Type B pancreatic cell (in vitro differentiated cells): ENCODE results near the gene GRID2. TPM values are rescaled to one million over a fixed set of nuclear protein-coding genes. Genes with fewer than 3 reads are reported as not detected.

Experiments
- DNase-seq: peaks from one replicate; pipeline ENCODE4 v3.0.0; 2021; ENCODE audit warnings: mixed read lengths; ENCODE audit not compliant: unreplicated experiment; ENCODE audit errors: extremely low spot score
- H3K27ac Mint-ChIP-seq: 2 replicates; pipeline ENCODE4 v1.8.0; 2021; ENCODE audit warnings: mild to moderate bottlenecking, mixed read lengths
- H3K27me3 Mint-ChIP-seq: 2 replicates; pipeline ENCODE4 v1.8.0; 2021; ENCODE audit warnings: mixed read lengths
- H3K36me3 Mint-ChIP-seq: 2 replicates; pipeline ENCODE4 v1.8.0; 2021; ENCODE audit warnings: mixed read lengths
- H3K4me1 Mint-ChIP-seq: one replicate; pipeline ENCODE4 v1.8.0; 2021; ENCODE audit warnings: mixed read lengths; ENCODE audit not compliant: unreplicated experiment
- H3K4me3 Mint-ChIP-seq: 2 replicates; pipeline ENCODE4 v1.8.0; 2021; ENCODE audit warnings: mild to moderate bottlenecking, mixed read lengths
- H3K9me3 Mint-ChIP-seq: 2 replicates; pipeline ENCODE4 v1.8.0; 2021; ENCODE audit warnings: mixed read lengths
- CTCF ChIP-seq: fragments of 200-600 bp; sonication (generic); conservative IDR thresholded peaks from 2 replicates; pipeline ENCODE4 v1.5.0; 2021; ENCODE audit warnings: antibody characterized with exemption, mild to moderate bottlenecking
- total RNA-seq: library from RNA; stranded (reverse); gene quantifications from 2 replicates; pipeline ENCODE4 v1.2.1, GENCODE V29; 2021; ENCODE audit warnings: low replicate concordance

Gene GRID2
- total RNA-seq, 1 donor from 2014 or later = 1.7 TPM

DNA sequence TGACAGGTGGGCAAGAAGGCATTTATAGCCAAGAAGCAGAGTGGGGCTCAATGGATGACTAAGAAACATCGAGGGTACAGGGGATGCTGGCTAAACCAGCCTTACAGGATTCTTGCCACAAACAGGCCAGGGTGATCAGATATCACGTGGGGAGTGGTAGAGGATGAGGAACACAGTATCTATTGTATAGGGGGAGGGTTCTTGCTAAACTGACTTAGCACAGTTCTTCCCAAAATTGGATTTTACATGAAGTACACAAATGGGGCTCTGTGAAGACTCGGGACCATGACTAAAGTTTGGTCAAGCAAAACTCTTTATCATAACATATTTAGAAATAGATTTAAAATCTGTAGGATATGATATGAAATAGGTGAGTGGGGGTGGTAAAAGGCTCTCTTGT, 1380.8 kb downstream of the GRID2 start:
- no peak for TF ChIP-seq CTCF
- H3K36me3 Mint-ChIP-seq = no peaks in the 10 kb centered on the region
- H3K4me3 Mint-ChIP-seq = no peak overlapping the region
- DNase-seq = no peak
- peak overlapping the region; percentile 10 for H3K27ac Mint-ChIP-seq
- H3K4me1 Mint-ChIP-seq = no peaks in the 10 kb centered on the region
- H3K9me3 Mint-ChIP-seq = no peaks in the 10 kb centered on the region
- no peaks in the 10 kb centered on the region for H3K27me3 Mint-ChIP-seq

GRCh38 chr4:93687304-93687703, 1383.5 kb downstream of the GRID2 start:
- Mint-ChIP-seq H3K27me3 (no peaks in the 10 kb centered on the region), H3K27ac (no peak overlapping the region), H3K9me3 (no peaks in the 10 kb centered on the region), H3K4me1 (no peaks in the 10 kb centered on the region), H3K4me3 (no peak overlapping the region), H3K36me3 (no peaks in the 10 kb centered on the region)
- TF ChIP-seq CTCF = no peak
- no peak for DNase-seq

- Mint-ChIP-seq H3K27ac (no peak overlapping the region), H3K9me3 (no peaks in the 10 kb centered on the region), H3K4me1 (no peaks in the 10 kb centered on the region), H3K36me3 (no peaks in the 10 kb centered on the region), H3K4me3 (no peak overlapping the region), H3K27me3 (no peaks in the 10 kb centered on the region)
- TF ChIP-seq CTCF = no peak
- no peak for DNase-seq
These were observed 1385.2 kb downstream of the GRID2 start for GRCh38 chr4:93688978-93689377.

GRCh38 chr4:93693141-93693540, 1389.4 kb downstream of the GRID2 start:
- Mint-ChIP-seq H3K36me3 (no peaks in the 10 kb centered on the region), H3K4me1 (no peaks in the 10 kb centered on the region), H3K9me3 (no peaks in the 10 kb centered on the region), H3K27me3 (no peaks in the 10 kb centered on the region), H3K4me3 (no peak overlapping the region), H3K27ac (no peak overlapping the region)
- no peak for TF ChIP-seq CTCF
- no peak for DNase-seq

DNA sequence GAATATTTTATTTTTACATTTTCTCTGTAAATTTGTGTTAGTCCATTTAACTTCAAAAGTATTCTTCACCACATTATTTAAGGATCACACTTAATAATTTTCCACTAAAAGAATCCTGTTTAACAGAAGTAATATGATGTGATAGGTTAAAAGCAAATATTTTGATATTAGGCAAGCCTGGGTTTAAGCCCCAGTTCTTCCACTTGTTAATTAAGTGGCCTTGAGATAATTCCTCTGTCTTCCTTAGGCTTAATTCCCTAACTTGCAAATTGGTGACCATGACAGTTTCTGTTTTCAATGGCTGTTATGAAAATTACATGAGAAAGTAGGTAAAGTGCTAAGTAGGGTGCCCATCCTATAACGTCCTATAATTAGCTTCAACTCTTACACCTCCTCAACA, 1394.9 kb downstream of the GRID2 start:
- Mint-ChIP-seq H3K27me3 (no peaks in the 10 kb centered on the region), H3K9me3 (no peaks in the 10 kb centered on the region), H3K36me3 (no peaks in the 10 kb centered on the region), H3K4me3 (no peak overlapping the region), H3K4me1 (no peaks in the 10 kb centered on the region), H3K27ac (no peak overlapping the region)
- no peak for TF ChIP-seq CTCF
- no peak for DNase-seq

DNA sequence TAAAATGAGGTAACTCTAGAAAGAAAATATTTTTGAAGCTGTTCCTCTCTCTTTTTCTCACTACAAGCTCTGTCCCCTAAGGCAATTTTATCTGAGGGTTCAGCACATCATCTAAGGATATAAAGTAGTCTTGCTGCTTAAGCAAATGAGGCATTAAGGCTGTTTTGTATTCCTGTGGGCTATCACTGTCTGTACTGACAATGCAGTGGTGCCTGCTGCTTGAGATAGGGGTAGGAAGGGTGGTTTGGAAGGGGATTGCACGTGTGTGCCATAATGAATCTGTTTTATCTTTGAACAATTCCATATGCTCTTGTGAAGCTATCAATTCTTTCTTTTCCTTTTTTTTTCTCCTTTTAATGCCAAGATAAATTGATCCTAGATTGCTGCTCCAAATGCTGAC, 1396.8 kb downstream of the GRID2 start:
- no peak overlapping the region for H3K4me3 Mint-ChIP-seq
- no peaks in the 10 kb centered on the region for H3K36me3 Mint-ChIP-seq
- H3K27me3 Mint-ChIP-seq = no peaks in the 10 kb centered on the region
- DNase-seq = no peak
- H3K27ac Mint-ChIP-seq = no peak overlapping the region
- no peaks in the 10 kb centered on the region for H3K9me3 Mint-ChIP-seq
- TF ChIP-seq CTCF = no peak
- H3K4me1 Mint-ChIP-seq = no peaks in the 10 kb centered on the region
